Activated T-cell treated with anti-CD3 and anti-CD28 coated beads for 4 hours (primary cell): ENCODE data around the gene NACAD.
A peak's percentile ranks its signal among the peaks of the same experiment; 100 is the strongest.
"Not testable (repeated sequence)": the region's sequence is repeated elsewhere in the genome, so short reads cannot be mapped to it uniquely, and the experiment has no call there.

ENCODE experiments used
- DNase-seq: peaks from one replicate; pipeline ENCODE4 v3.0.0-alpha.2; 2020

The NACAD gene

GRCh38 chr7:45088821-45089340 lies at the start of gene NACAD:
NACAD (minus strand) TSS chr7:45088969; CDS start chr7:45088894, 75 bp downstream.
- DNase-seq, result peak; percentile 10

DNA sequence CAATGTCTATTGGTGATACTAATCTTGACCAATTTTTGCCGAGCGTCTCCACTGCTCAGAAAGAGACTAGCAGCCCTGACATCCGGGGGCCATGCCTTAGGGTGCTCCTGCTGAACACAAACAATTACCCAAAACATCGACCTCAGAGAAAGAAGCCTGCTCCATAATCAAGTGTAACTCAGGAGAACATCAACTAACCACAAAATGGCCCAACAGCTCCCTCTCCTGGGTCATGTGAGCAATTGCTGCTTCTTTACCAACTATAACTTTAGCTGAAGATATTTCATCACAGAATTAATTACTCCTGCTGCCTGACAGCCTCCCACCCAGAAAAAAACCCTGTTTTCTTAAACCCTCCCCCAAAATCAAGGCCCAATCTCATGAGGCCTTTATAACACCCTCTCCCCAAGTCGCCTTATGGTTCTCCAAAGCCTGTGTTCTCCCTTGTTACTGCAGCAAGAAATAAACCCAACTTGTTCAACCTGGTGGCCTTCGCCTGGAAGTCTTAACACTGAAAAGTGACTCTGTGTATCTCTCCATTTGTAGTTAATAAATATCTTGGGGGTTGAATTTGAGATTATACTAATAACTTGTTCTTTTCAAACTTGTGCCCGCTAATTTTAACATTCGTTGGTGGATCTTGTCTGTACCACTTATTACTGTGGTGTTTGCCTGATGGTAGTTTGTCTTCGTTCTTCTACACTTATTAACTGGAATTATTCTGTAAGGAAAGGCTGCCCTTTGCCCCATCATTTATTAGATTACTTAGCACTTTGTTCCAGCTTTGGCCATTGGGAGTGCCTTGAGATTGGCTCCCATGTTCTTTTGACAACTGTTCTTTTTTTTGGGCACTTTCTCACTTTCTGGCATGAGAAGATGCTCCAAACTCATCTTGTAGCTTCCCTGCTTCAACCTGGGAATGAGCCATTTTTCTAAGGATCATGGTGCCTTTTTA lies 47.6 kb upstream of the NACAD start:
- peak; percentile 52 for DNase-seq

- no peak for DNase-seq
Measured at GRCh38 chr7:45133877-45134276, 45.1 kb upstream of the NACAD start.

- no peak for DNase-seq
Measured at GRCh38 chr7:45133352-45133751, 44.6 kb upstream of the NACAD start.

DNA sequence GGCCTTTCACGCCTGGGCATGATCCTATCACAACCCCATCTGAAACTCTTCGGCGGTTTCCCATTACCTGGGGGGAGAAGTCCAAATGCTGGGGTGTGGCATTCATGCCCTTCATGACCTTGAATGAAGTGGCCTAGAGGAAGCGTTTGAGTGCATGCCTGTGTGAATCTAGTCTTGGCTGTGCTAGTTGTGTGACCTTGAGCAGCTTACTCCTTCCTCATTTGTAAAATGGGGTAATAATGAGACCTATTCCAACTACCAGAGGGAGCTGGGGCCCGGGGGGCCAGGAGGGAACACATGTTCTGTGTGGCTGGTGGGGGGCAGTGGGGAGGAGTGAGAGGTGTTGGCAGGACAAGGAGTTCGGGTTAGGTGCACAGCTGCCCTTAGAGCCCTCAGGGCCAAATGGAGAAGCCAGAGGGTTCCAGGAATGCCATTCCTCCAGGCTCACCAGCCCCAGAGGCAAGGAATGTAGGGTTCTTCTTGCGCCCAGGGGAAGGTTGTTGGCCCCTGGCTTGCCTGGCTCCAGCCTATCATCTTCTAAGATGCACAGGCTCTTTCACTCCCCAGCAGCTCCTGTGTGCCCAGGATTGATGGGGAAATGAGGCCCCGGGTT lies 44.0 kb upstream of the NACAD start:
- no peak for DNase-seq

GRCh38 chr7:45131891-45132290 lies 43.1 kb upstream of the NACAD start:
- no peak for DNase-seq

DNA sequence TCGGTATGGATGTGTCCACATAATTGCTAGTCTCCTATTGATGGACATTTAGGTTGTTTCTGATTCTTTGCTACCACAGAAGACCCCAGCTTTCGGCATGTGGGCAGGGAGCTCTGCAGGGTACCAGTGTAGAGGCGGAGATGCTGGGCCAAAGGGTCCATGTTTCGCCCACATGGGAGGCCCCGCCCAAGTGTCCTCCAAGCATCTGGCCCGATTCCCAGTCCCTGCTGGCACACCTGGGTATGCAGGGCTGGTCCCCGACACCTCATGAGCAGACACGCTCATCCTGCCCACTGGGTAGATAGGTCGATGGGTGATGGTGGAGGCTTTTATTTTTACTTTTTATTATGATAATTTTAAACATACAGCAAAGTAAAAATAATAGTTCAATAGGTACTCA lies 42.1 kb upstream of the NACAD start:
- no peak for DNase-seq

DNA sequence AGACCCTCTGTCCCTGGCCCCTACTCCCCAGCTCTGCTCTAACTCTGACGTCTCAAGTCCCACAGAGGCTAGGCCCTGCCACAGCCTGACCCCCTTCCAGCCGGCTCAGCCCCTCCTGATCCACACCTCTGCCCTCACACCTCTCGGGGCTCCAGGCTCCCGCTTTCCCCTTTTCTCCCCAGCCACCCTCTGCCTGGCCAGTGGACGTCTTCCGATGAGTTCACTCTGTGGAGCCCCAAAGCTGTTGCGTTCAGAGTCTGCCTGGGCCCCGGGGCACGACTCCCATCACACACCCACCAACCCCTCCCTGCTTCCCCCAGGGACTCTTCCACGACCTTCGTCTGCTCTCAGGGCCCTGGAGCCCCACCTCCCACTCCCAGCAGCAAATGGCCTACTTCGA lies 41.1 kb upstream of the NACAD start:
- no peak for DNase-seq

- DNase-seq, result no peak
Measured at GRCh38 chr7:45129181-45129800, 40.5 kb upstream of the NACAD start.

GRCh38 chr7:45126920-45127319 lies 38.2 kb upstream of the NACAD start:
- no peak for DNase-seq

DNA sequence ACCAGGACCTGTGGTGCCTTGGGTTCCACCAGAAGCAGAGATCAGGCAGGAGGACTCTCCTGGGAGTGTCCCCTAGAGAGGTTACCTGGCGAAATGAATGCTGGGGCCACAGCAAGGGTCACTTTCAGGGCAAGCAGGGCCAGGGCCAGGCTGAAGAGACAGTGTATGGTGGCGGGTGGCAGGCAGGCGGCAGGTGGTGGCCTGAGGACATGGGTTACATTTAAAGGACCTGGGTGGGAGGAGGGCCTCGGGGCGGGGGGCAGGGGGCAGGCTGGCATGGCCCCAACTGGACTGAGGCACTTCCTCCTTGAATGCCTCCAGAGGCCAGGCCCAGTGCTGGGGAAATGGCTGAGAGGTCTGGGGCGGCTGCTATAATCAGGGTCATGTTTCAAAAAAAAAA lies 37.4 kb upstream of the NACAD start:
- DNase-seq, result no peak

DNA sequence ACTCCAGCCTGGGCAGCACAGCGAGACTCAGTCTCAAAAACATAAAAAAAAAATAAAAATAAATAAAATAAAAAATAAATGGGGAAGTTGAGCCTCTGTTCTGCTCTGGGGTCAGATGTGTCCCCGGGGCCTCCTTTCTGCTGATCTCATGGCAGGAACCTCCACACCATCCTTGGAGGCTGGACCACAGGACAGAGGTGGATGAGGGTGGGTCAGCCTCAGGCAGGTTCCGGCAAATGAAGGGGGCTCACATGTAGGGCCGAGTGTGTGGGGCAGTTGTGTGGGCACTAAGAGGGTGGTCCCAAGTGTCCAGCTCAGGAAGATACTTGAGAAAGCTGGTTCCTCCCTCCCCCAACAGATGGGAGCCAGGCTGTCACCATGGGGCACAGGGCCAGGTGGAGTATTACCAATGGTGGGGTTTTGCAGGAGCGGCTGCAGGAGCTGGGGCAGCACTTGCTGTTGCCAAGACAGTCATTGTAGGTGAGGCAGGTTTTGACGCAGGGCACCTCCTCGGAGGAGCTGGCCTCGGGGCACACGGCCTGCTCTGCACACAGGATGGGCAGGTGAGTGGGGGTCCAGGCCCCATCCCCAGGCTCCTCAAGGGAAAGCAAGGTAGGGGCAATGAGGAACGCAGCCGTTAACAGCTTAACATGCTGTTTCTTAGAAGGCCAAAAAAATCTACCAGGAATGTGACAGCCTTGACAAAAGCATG lies 36.6 kb upstream of the NACAD start:
- no peak for DNase-seq

DNA sequence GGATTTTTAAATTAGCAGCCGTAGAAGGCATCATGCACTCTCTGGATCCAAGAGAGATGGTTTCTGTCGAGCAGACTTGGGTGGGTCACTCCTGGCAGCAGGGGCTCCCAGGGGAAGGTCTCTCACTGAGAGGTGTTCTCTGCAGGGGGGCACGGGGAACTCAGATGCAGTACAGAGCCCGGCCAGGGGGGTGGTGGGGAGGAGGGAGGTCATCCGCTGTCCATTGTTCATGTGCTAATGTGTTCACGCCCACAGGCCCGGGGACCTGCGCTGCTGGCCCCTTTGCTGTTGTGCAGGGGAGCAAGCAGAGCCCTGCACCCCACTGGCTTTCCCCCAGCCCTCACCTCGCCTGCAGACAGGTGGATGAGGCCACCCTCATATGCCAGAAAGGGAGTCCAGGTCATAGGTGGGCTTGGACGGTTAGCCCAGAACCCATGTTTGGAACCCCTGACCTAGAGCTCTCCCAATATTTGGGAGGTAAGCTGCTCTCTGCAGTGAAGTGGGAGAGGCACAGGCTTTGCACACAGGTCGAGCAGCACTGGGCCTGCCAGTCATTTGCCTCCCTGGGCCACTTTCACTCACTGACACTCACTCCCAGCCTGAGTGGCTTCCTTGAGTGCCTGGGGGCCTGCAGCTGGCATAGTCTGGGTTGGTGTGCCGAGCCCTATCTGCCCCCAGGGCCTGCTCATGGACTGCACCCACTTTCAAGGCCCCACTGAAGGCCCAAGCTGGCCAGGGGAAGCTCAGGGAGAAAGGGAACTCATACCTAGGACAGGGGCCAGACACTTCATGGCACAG lies 35.3 kb upstream of the NACAD start:
- no peak for DNase-seq

DNA sequence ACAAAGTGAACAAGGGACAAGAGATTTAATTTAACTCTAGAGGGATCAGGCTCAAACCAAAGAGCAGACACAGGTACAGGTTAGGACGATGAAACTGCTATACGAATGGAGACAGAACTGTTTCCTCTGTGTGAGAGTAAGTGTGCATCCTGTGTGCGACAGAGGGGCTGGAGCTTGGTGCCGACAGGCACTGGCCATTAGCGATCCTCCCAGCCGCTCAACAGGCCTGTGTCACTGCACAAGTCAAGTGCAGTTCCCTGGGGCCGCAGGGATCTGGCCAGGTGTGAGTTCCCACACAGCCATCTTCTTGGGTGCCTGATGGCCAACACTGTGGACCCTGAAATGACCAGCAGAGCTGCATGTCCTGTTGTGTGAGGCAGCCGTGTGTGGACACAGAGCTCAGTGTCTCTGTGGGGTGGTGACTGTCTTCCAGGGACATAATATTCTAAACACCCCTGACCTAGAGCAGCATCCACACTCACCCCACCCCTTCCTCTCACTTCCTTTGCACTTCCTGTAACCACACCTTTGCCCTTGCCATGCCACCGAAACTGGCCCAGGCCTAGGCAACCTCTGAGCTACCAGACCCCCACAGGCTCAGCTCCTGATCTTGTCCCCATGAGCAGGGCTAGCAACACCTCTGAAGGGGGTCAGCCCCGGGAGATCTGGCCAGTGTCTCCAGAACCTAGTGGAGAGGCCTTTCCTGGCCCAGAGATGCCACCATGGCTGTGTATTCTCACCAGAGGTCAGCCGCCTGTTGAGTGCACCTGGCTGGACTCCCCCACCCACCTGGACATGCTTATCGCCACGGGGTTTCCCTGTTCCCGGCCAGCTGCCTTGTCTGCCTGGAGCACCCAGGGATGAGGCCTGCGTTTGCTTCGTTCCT lies 34.4 kb upstream of the NACAD start:
- no peak for DNase-seq

GRCh38 chr7:45119550-45119949 lies 30.8 kb upstream of the NACAD start:
- DNase-seq, result no peak

- DNase-seq, result no peak
Measured at GRCh38 chr7:45118889-45119331, 30.1 kb upstream of the NACAD start.

DNA sequence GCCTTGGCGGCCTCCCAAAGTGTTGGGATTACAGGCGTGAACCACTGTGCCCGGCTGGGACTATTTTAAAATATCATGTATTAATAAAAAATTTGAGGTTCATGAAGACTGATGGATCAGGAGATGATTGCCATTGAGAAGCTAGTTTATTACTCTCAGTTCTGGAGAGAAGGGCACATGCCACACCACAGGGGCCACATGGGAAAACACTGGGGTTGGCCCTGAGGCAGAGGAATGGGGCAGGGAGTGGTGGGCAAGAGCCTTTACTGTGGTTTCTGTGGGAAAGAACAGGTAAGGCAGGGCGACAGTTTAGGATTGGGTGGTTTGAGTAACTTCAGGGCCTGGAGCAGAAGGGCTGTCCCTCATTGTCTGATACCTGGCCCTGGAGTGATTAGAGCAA lies 29.5 kb upstream of the NACAD start:
- DNase-seq, result no peak

DNA sequence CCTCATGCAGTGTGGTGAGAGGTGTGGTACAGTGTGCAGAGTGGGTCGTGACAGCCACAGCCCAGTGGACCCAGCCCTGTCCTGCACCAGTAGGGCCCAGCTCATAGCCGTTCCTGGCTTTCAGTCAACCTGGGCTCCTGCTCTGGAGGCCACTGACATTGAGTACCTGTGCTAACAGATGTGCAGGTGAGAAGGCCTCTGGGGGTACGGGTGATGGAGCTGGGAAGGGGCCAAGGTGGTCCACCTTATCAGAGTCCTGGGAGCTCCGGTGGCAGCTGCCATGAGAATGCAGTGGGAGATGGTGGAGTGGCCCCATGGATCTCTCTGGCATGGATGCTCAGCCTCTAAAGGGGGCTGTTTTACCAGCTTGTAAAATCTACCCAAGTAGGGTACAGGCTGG lies 28.8 kb upstream of the NACAD start:
- DNase-seq, result no peak

DNA sequence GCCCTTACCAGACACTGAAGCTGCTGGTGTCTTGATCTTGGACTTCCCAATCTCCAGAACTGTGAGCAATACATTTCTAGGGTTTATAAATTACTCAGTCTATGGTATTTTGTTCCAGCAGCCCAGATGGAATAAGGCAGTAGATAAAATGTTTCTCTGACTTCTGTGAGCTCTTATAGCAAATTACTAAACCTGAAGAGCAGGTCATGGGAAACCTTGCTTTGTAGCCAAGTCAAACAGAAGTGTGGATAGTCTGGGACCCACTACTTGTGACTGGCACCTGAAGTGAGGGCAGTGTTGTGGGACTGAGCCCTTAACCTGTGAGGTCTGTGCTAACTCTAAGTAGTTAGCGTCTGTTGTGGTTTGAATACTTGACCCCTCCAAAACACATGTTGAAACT lies 27.3 kb upstream of the NACAD start:
- DNase-seq, result no peak

GRCh38 chr7:45114926-45115325 lies 26.2 kb upstream of the NACAD start:
- no peak for DNase-seq

DNA sequence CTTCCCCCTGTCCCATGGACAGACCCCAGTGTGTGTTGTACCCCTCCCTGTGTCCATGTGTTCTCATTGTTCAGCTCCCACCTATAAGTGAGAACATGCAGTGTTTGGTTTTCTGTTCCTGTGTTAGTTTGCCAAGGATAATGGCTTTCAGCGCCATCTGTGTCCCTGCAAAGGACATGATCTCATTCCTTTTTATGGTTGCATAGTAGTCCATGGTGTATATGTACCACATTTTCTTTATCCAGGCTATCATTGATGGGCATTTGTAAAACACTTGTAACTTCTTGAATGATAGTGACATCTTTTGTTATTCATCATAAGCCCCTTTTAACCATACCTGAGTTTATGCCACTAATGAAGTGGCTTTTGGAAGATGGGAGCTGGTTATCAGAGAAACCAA lies 25.5 kb upstream of the NACAD start:
- DNase-seq, result not testable (repeated sequence)
